GM23248 (cell line): ENCODE data around the gene PLPP6.

ENCODE experiments used
- EZH2 ChIP-seq: fragments of 200-600 bp; sonication (generic); IDR thresholded peaks from 2 replicates; pipeline ENCODE4 v1.6.1; 2018; ENCODE audit warnings: antibody characterized with exemption, mild to moderate bottlenecking; ENCODE audit not compliant: insufficient read depth, poor library complexity, severe bottlenecking
- EZH2phosphoT487 ChIP-seq: fragments of 200-600 bp; sonication (generic); IDR thresholded peaks from 2 replicates; pipeline ENCODE4 v1.6.1; 2018; ENCODE audit warnings: antibody characterized with exemption, moderate library complexity, mild to moderate bottlenecking, low read depth; ENCODE audit not compliant: insufficient read depth

DNA sequence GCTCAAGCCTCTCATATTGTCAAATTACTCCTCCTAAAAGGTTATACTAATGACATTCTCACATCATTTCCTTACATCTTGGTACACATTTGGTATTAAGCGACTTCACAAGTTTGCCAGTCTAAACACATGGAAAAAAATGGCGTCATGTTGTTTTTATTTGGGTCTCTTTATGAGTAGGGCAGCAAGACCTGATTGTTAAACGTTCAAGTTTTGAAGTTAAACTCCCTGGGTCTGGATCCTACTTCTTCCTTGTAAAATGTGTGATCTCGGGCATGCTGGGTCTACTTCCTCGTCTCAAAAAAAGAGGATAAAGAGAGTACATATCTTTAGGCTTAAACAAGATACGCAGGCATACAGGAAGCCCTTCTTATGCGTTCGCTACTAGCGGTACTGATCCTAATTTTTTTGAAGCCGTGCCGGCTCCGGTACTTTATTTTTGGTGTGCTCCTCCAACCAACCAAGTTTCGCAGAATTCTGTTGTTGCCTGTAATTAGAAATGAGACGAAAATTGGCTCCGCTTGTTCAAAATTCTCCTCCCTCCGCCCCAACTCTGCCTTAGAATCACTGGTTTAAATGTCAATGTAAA is 16.7 kb downstream of the PLPP6 start:
- TF ChIP-seq EZH2 (no peak), EZH2phosphoT487 (no peak)
